Measurements from ENCODE around the gene SNX7.
A peak's percentile ranks its signal among the peaks of the same experiment; 100 is the strongest.

The SNX7 gene

DNA sequence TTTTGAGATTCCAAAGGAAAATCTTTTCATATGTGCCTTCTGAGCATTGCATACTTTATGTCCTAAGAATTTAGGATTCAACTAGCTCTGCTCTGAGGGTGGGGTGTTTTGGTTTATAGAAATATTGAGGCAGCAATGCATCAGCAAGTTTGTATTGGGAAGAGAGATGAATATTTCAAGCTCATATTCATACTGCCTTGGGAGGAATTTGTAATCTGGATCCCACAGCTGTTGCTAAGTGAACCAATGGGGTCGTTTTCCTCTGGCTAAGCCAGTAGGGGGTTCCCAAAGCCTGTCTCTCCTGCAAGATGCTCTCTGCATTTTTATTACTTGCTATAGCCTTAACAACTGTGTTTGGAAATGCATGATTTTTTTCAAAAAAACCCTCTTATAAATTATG lies 130.6 kb downstream of the SNX7 start:
- no peak for DNase-seq (ENCODE audit: low read depth)
- H3K4me3 ChIP-seq (ENCODE audit: low read length), result no peak overlapping the region
- TF ChIP-seq, protein P1, sequence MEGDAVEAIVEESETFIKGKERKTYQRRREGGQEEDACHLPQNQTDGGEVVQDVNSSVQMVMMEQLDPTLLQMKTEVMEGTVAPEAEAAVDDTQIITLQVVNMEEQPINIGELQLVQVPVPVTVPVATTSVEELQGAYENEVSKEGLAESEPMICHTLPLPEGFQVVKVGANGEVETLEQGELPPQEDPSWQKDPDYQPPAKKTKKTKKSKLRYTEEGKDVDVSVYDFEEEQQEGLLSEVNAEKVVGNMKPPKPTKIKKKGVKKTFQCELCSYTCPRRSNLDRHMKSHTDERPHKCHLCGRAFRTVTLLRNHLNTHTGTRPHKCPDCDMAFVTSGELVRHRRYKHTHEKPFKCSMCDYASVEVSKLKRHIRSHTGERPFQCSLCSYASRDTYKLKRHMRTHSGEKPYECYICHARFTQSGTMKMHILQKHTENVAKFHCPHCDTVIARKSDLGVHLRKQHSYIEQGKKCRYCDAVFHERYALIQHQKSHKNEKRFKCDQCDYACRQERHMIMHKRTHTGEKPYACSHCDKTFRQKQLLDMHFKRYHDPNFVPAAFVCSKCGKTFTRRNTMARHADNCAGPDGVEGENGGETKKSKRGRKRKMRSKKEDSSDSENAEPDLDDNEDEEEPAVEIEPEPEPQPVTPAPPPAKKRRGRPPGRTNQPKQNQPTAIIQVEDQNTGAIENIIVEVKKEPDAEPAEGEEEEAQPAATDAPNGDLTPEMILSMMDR (conservative IDR thresholded peaks at IDR 0.05; ENCODE audit: low read depth, low read length), result no peak

DNA sequence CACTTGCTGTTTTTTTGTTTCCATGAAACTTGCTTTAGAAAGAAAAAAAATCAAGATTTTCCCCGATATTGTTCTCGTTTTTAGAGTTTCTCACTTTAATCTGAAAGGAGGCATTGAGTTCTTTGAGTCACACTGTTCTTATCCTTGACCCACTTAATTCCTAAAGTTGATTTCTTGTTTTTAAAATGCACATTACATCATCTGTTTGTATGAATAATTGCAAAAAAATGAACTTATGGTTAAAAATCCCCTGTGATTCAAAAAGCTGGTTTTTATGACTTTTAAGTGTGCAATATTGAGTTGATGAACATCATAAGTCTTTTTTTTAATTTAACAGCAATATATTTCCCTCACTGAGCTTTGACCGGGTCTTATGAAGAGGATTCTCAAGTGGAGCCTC lies 131.6 kb downstream of the SNX7 start:
- TF ChIP-seq, protein P1 (conservative IDR thresholded peaks at IDR 0.05; ENCODE audit: low read depth, low read length), result no peak
- H3K4me3 ChIP-seq (ENCODE audit: low read length), result no peak overlapping the region
- no peak for DNase-seq (ENCODE audit: low read depth)

DNA sequence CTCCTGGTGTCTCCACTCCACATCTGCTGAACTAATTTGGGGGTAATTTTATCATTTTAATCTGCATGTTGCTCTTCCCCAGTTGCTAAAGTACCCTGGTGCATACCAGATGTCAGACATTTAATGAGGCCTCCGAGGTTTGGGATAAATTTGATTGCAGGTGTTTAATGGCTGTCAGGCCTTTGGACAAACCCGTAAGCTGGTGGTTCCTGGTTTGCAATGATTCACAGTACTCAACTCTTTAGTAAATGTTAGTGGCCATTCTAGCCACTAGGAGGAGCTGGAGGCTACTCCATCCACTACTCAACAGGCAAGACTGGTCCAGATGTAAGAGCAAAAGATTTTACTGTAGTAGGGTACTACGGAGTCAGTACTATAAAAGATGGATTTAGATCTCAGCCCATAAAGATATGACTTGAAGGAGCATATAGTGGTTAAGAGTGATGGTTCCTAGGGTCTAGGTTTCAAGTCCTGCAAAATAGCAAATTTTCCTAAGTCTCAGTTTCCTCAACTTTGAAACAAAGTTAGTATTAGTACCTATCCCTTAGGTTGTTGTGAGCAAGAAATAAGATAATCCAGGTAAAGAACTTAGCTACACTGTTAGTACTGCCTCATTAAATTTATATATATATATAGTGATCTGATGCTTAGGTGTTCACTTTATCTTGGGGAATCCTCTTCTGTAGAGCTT lies 132.8 kb downstream of the SNX7 start:
- TF ChIP-seq, protein P1 (conservative IDR thresholded peaks at IDR 0.05; ENCODE audit: low read depth, low read length), result peak; percentile 89
- no peak overlapping the region for H3K4me3 ChIP-seq (ENCODE audit: low read length)
- DNase-seq (ENCODE audit: low read depth), result peak; percentile 29

DNA sequence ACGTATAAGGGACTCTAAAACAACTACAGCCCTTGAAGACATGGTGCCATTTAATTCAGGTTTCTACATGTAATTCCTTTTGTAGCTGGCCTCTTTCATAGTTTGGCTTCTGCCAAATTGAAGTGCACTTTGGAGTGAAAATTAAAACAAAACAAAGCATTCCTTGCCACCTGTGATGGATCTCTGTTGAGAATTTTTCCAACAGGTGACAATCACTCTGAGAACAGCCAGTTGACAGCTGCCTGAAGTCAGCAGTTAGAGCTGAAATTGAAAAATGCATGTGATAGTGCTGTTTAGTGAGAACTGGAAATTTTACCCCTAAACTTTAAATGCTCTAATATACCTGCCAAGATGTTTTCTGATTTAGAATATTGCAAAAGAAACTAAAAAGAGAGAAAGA lies 134.5 kb downstream of the SNX7 start:
- DNase-seq (ENCODE audit: low read depth), result no peak

DNA sequence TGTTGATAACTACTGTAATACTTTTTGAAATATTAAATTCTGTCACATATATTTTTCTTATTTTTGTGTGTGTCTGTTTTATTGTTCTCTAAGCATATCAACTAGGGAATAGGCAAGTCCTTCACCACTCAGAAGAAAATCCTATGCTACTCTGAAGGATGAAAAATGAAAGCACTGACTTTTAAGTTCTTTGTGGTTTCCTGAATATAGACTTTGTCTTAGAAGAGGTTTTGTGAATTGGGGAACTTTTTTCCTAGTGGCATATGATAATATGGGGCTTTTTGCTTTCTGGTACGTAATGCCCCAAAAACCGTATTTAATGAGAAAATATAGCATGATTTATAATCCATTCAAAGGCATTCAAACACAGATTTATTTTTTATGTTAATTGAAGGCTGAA lies 136.0 kb downstream of the SNX7 start:
- DNase-seq (ENCODE audit: low read depth), result no peak
- no peak overlapping the region for H3K4me3 ChIP-seq (ENCODE audit: low read length)
- TF ChIP-seq, protein P1 (conservative IDR thresholded peaks at IDR 0.05; ENCODE audit: low read depth, low read length), result no peak

More for the DNA sequence above, 134.5 kb downstream of the SNX7 start:
- TF ChIP-seq, protein P1 (conservative IDR thresholded peaks at IDR 0.05; ENCODE audit: low read depth, low read length), result no peak
- H3K4me3 ChIP-seq (ENCODE audit: low read length), result no peak overlapping the region

All from retinal pigment epithelial cell (primary cell).